ENCODE data around the gene CDK11A. TPM values are rescaled to one million over a fixed set of nuclear protein-coding genes. Genes with fewer than 3 reads are reported as not detected.
"Not testable (repeated sequence)": the region's sequence is repeated elsewhere in the genome, so short reads cannot be mapped to it uniquely, and the experiment has no call there.

The CDK11A gene
- total RNA-seq, 2 experiments from 2014 or later = 206 to 217 TPM

- H3K27me3 Mint-ChIP-seq; H3K4me1 Mint-ChIP-seq (ENCODE audit: low read depth); H3K4me3 Mint-ChIP-seq; H3K4me3 ChIP-seq (ENCODE audit: low read length); H3K9me3 ChIP-seq (ENCODE audit: control insufficient read depth in 1 of 2, insufficient read depth in 1 of 2, low read length in 2 of 2); POLR2A ChIA-PET; intact Hi-C loops (cut with DNase I, micrococcal nuclease); H3K27me3 ChIP-seq (ENCODE audit: control insufficient read depth in 1 of 2, insufficient read depth in 2 of 2, low read length in 2 of 2); H3K9me3 Mint-ChIP-seq; H3K27ac Mint-ChIP-seq; H3K27ac ChIP-seq (ENCODE audit: low read depth in 1 of 2, low read length in 2 of 2); CTCF ChIA-PET; H3K4me1 ChIP-seq (ENCODE audit: insufficient read depth, low read length); ATAC-seq (ENCODE audit: poor library complexity): not testable (repeated sequence)
- peaks cover 16% of the 10 kb centered on the region for H3K36me3 ChIP-seq (ENCODE audit: insufficient read depth, low read length)
- DNase-seq = peak in 1 of 14 experiments; percentile 7
- H3K36me3 Mint-ChIP-seq (ENCODE audit: low read depth) = peaks cover 15% of the 10 kb centered on the region
These were observed 13.8 kb upstream of the CDK11A start for GRCh38 chr1:1737675-1738590.

- peaks cover 22% of the 10 kb centered on the region for H3K4me1 ChIP-seq (ENCODE audit: insufficient read depth, low read length)
- no peak for TF ChIP-seq CTCF (IDR thresholded peaks at IDR 0.05)
- intact Hi-C loops (cut with DNase I, micrococcal nuclease) = no loop called here
- Mint-ChIP-seq H3K9me3 (no peaks in the 10 kb centered on the region), H3K27me3 (no peaks in the 10 kb centered on the region), H3K36me3 (ENCODE audit: low read depth) (peaks cover 33% of the 10 kb centered on the region), H3K4me1 (ENCODE audit: low read depth) (peaks cover 9% of the 10 kb centered on the region), H3K4me3 (no peak overlapping the region), H3K27ac (no peak overlapping the region)
- no peak overlapping the region for H3K27ac ChIP-seq (ENCODE audit: low read depth in 1 of 2, low read length in 2 of 2)
- H3K36me3 ChIP-seq (ENCODE audit: insufficient read depth, low read length) = peaks cover 35% of the 10 kb centered on the region
- ATAC-seq (ENCODE audit: poor library complexity) (no peak), DNase-seq (peak in 2 of 14 experiments; percentile 12 to 25)
- H3K4me3 ChIP-seq (ENCODE audit: low read length) = no peak overlapping the region
- H3K27me3 ChIP-seq (ENCODE audit: control insufficient read depth in 1 of 2, insufficient read depth in 2 of 2, low read length in 2 of 2) = no peaks in the 10 kb centered on the region
- POLR2A ChIA-PET = no interaction called here
- H3K9me3 ChIP-seq (ENCODE audit: control insufficient read depth in 1 of 2, insufficient read depth in 1 of 2, low read length in 2 of 2) = no peaks in the 10 kb centered on the region
- CTCF ChIA-PET = interaction anchor here (1.6 kb wide), 1 partner anchor 8 kb away, joined by 4 read pairs; the partner anchor contains the start of gene CDK11A
These were observed 8.2 kb upstream of the CDK11A start for GRCh38 chr1:1732381-1732780.

- ATAC-seq (ENCODE audit: poor library complexity) (no peak), DNase-seq (peak in 1 of 14 experiments; percentile 26)
- CTCF ChIA-PET = no interaction called here
- no peaks in the 10 kb centered on the region for H3K9me3 ChIP-seq (ENCODE audit: control insufficient read depth in 1 of 2, insufficient read depth in 1 of 2, low read length in 2 of 2)
- peak overlapping the region in 1 of 2 donors; percentile 22 for H3K27ac ChIP-seq (ENCODE audit: low read depth in 1 of 2, low read length in 2 of 2)
- H3K36me3 ChIP-seq (ENCODE audit: insufficient read depth, low read length) = peaks cover 35% of the 10 kb centered on the region
- Mint-ChIP-seq H3K27ac (no peak overlapping the region), H3K27me3 (no peaks in the 10 kb centered on the region), H3K4me1 (ENCODE audit: low read depth) (peaks cover 9% of the 10 kb centered on the region), H3K36me3 (ENCODE audit: low read depth) (peaks cover 33% of the 10 kb centered on the region), H3K9me3 (no peaks in the 10 kb centered on the region), H3K4me3 (no peak overlapping the region)
- H3K27me3 ChIP-seq (ENCODE audit: control insufficient read depth in 1 of 2, insufficient read depth in 2 of 2, low read length in 2 of 2) = no peaks in the 10 kb centered on the region
- intact Hi-C loops (cut with DNase I, micrococcal nuclease) = no loop called here
- TF ChIP-seq CTCF (IDR thresholded peaks at IDR 0.05) = no peak
- H3K4me1 ChIP-seq (ENCODE audit: insufficient read depth, low read length) = peaks cover 32% of the 10 kb centered on the region
- H3K4me3 ChIP-seq (ENCODE audit: low read length) = no peak overlapping the region
- POLR2A ChIA-PET = no interaction called here
These were observed 6.7 kb upstream of the CDK11A start for GRCh38 chr1:1730870-1731269.

GRCh38 chr1:1730230-1730629 is 6.1 kb upstream of the CDK11A start:
- H3K36me3 Mint-ChIP-seq (ENCODE audit: low read depth) = peaks cover 28% of the 10 kb centered on the region
- H3K9me3 ChIP-seq (ENCODE audit: control insufficient read depth in 1 of 2, insufficient read depth in 1 of 2, low read length in 2 of 2); H3K27me3 Mint-ChIP-seq; intact Hi-C loops (cut with DNase I, micrococcal nuclease); POLR2A ChIA-PET; H3K27me3 ChIP-seq (ENCODE audit: control insufficient read depth in 1 of 2, insufficient read depth in 2 of 2, low read length in 2 of 2); H3K4me1 Mint-ChIP-seq (ENCODE audit: low read depth); ATAC-seq (ENCODE audit: poor library complexity); H3K27ac Mint-ChIP-seq; H3K27ac ChIP-seq (ENCODE audit: low read depth in 1 of 2, low read length in 2 of 2); CTCF ChIA-PET; H3K4me3 Mint-ChIP-seq; H3K9me3 Mint-ChIP-seq; DNase-seq; H3K4me3 ChIP-seq (ENCODE audit: low read length): not testable (repeated sequence)
- peaks cover 34% of the 10 kb centered on the region for H3K36me3 ChIP-seq (ENCODE audit: insufficient read depth, low read length)
- peaks cover 32% of the 10 kb centered on the region for H3K4me1 ChIP-seq (ENCODE audit: insufficient read depth, low read length)

- H3K27me3 ChIP-seq (ENCODE audit: control insufficient read depth in 1 of 2, insufficient read depth in 2 of 2, low read length in 2 of 2); DNase-seq; H3K27ac ChIP-seq (ENCODE audit: low read depth in 1 of 2, low read length in 2 of 2); H3K9me3 ChIP-seq (ENCODE audit: control insufficient read depth in 1 of 2, insufficient read depth in 1 of 2, low read length in 2 of 2); POLR2A ChIA-PET; ATAC-seq (ENCODE audit: poor library complexity); intact Hi-C loops (cut with DNase I, micrococcal nuclease); H3K9me3 Mint-ChIP-seq; H3K4me3 ChIP-seq (ENCODE audit: low read length); H3K27me3 Mint-ChIP-seq; H3K4me3 Mint-ChIP-seq: not testable (repeated sequence)
- CTCF ChIA-PET = interaction anchor here (1.1 kb wide), 1 partner anchor 64 kb away, joined by 3 read pairs; no protein-coding TSS in a partner anchor
- H3K36me3 ChIP-seq (ENCODE audit: insufficient read depth, low read length) = peaks cover 29% of the 10 kb centered on the region
- Mint-ChIP-seq H3K36me3 (ENCODE audit: low read depth) (peaks cover 26% of the 10 kb centered on the region), H3K4me1 (ENCODE audit: low read depth) (peaks cover 12% of the 10 kb centered on the region), H3K27ac (peak overlapping the region; percentile 88)
- peaks cover 32% of the 10 kb centered on the region for H3K4me1 ChIP-seq (ENCODE audit: insufficient read depth, low read length)
These were observed 5.1 kb upstream of the CDK11A start for GRCh38 chr1:1729116-1729816.
